ENCODE data around the gene UBR1.

Gene UBR1

GRCh38 chr15:43107751-43108150, 1.9 kb upstream of the UBR1 start:
- DNase-seq (ENCODE audit: low read depth) = no peak

- DNase-seq (ENCODE audit: low read depth) = no peak
Measured at GRCh38 chr15:43106486-43106829, 620 bp upstream of the UBR1 start.

- DNase-seq (ENCODE audit: low read depth) = no peak
Measured at GRCh38 chr15:43105077-43105736, 631 bp downstream of the UBR1 start.

GRCh38 chr15:43104426-43104825, 1.4 kb downstream of the UBR1 start:
- DNase-seq (ENCODE audit: low read depth) = no peak

GRCh38 chr15:43103907-43104306, 1.9 kb downstream of the UBR1 start:
- no peak for DNase-seq (ENCODE audit: low read depth)

- DNase-seq (ENCODE audit: low read depth) = no peak
Measured at GRCh38 chr15:43102187-43102586, 3.7 kb downstream of the UBR1 start.

- no peak for DNase-seq (ENCODE audit: low read depth)
Measured at GRCh38 chr15:43100971-43101370, 4.9 kb downstream of the UBR1 start.

- no peak for DNase-seq (ENCODE audit: low read depth)
Measured at GRCh38 chr15:43099105-43099845, 6.6 kb downstream of the UBR1 start.

GRCh38 chr15:43096411-43096810, 9.4 kb downstream of the UBR1 start:
- no peak for DNase-seq (ENCODE audit: low read depth)

GRCh38 chr15:43095708-43096347, 10.0 kb downstream of the UBR1 start:
- no peak for DNase-seq (ENCODE audit: low read depth)

- no peak for DNase-seq (ENCODE audit: low read depth)
Measured at GRCh38 chr15:43095243-43095642, 10.6 kb downstream of the UBR1 start.

- DNase-seq (ENCODE audit: low read depth) = no peak
Measured at GRCh38 chr15:43094416-43095030, 11.3 kb downstream of the UBR1 start.

- no peak for DNase-seq (ENCODE audit: low read depth)
Measured at GRCh38 chr15:43093026-43093425, 12.8 kb downstream of the UBR1 start.

- no peak for DNase-seq (ENCODE audit: low read depth)
Measured at GRCh38 chr15:43091859-43092258, 14.0 kb downstream of the UBR1 start.

GRCh38 chr15:43086551-43086950, 19.3 kb downstream of the UBR1 start:
- no peak for DNase-seq (ENCODE audit: low read depth)

- DNase-seq (ENCODE audit: low read depth) = no peak
Measured at GRCh38 chr15:43085921-43086320, 19.9 kb downstream of the UBR1 start.

- DNase-seq (ENCODE audit: low read depth) = no peak
Measured at GRCh38 chr15:43082509-43082908, 23.3 kb downstream of the UBR1 start.

- no peak for DNase-seq (ENCODE audit: low read depth)
Measured at GRCh38 chr15:43081283-43081682, 24.6 kb downstream of the UBR1 start.

GRCh38 chr15:43071451-43071850, 34.4 kb downstream of the UBR1 start:
- DNase-seq (ENCODE audit: low read depth) = no peak

- DNase-seq (ENCODE audit: low read depth) = no peak
Measured at GRCh38 chr15:43070893-43071292, 34.9 kb downstream of the UBR1 start.

GRCh38 chr15:43070249-43070648, 35.6 kb downstream of the UBR1 start:
- no peak for DNase-seq (ENCODE audit: low read depth)

- no peak for DNase-seq (ENCODE audit: low read depth)
Measured at GRCh38 chr15:43067717-43068461, 37.9 kb downstream of the UBR1 start.

Measured in stimulated activated CD8-positive, alpha-beta memory T cell treated with anti-CD3 and anti-CD28 coated beads, Interleukin-4, amount 100 ng/mL, for 24 hours (primary cell).